Right atrium auricular region (tissue), 2 donors: Measurements from ENCODE around the gene ANKRD55. TPM values are rescaled to one million over a fixed set of nuclear protein-coding genes. Genes with fewer than 3 reads are reported as not detected.

Source experiments
- DNase-seq: peaks from one replicate; pipeline ENCODE4 v3.0.0-alpha.2; 2019; ENCODE audit warnings: low spot score
- H3K27ac ChIP-seq, 2 donors: fragments of 200-600 bp; sonication (generic); 1 replicate in 1 of 2; 2 replicates in 1 of 2; pipeline ENCODE4 v1.5.1; 2016 to 2019
- H3K27me3 ChIP-seq, 2 donors: fragments of 200-600 bp; sonication (generic); one replicate each; pipeline versions ENCODE4 v1.5.1 to v1.6.0; 2017 to 2019
- H3K36me3 ChIP-seq: fragments of 200-600 bp; sonication (generic); one replicate; pipeline ENCODE4 v1.5.1; 2016
- H3K4me1 ChIP-seq, 2 donors: fragments of 200-600 bp; sonication (generic); one replicate each; pipeline versions ENCODE4 v1.5.1 to v1.6.0; 2017 to 2019
- H3K4me3 ChIP-seq, 2 donors: fragments of 200-600 bp; sonication (generic); 1 replicate in 1 of 2; 2 replicates in 1 of 2; pipeline ENCODE4 v1.5.1; 2017 to 2019; ENCODE audit warnings: mild to moderate bottlenecking in 1 of 2, moderate library complexity in 1 of 2
- H3K9me3 ChIP-seq, 2 donors: fragments of 200-600 bp; sonication (generic); one replicate each; pipeline ENCODE4 v1.5.1; 2019
- CTCF ChIP-seq, 2 donors: fragments of 200-600 bp; sonication (generic); IDR thresholded peaks; one replicate each; pipeline ENCODE4 v1.5.1; 2019; ENCODE audit warnings: antibody characterized with exemption in 2 of 2
- total RNA-seq, 2 donors: library from RNA; depleted of rRNA; stranded (reverse); fragments of >200 nt; gene quantifications; one replicate each; pipeline ENCODE4 v1.1.0, GENCODE V29; 2016

Gene ANKRD55
- total RNA-seq, 2 donors from 2014 or later: 0.20 TPM; not detected in 1

GRCh38 chr5:56055287-56055686 lies 177.8 kb downstream of the ANKRD55 start:
- no peaks in the 10 kb centered on the region for H3K36me3 ChIP-seq
- no peak overlapping the region for H3K27ac ChIP-seq
- peaks cover 0 to 20% of the 10 kb centered on the region in 2 donors for H3K4me1 ChIP-seq
- H3K4me3 ChIP-seq: no peak overlapping the region
- TF ChIP-seq CTCF (IDR thresholded peaks at IDR 0.05): no peak
- DNase-seq: no peak
- H3K27me3 ChIP-seq: no peaks in the 10 kb centered on the region
- H3K9me3 ChIP-seq: no peaks in the 10 kb centered on the region

DNA sequence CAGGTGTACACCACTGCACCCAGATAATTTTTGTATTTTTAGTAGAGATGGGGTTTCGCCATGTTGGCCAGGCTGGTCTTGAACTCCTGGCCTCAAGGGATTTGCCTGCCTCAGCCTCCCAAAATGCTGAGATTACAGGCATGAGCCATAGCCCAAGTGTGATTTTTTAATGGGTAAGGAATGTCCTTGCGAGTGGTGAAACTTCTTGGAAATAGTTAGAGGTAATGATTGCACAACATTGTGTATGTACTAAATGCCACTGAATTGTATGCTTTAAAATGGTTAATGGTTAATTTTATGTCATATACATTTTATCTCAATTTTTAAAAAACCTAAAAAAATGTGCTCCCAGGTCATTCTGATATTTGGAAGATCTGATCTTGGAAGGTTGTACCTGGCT lies 178.5 kb downstream of the ANKRD55 start:
- no peak for TF ChIP-seq CTCF (IDR thresholded peaks at IDR 0.05)
- DNase-seq: no peak
- H3K36me3 ChIP-seq: no peaks in the 10 kb centered on the region
- H3K4me1 ChIP-seq: peaks cover 0 to 25% of the 10 kb centered on the region in 2 donors
- H3K27me3 ChIP-seq: no peaks in the 10 kb centered on the region
- H3K9me3 ChIP-seq: no peaks in the 10 kb centered on the region
- H3K27ac ChIP-seq: no peak overlapping the region
- H3K4me3 ChIP-seq: no peak overlapping the region

GRCh38 chr5:56053363-56053762 lies 179.8 kb downstream of the ANKRD55 start:
- peaks cover 0 to 20% of the 10 kb centered on the region in 2 donors for H3K4me1 ChIP-seq
- H3K27me3 ChIP-seq: no peaks in the 10 kb centered on the region
- no peak for TF ChIP-seq CTCF (IDR thresholded peaks at IDR 0.05)
- DNase-seq: no peak
- H3K27ac ChIP-seq: no peak overlapping the region
- no peaks in the 10 kb centered on the region for H3K9me3 ChIP-seq
- no peak overlapping the region for H3K4me3 ChIP-seq
- H3K36me3 ChIP-seq: no peaks in the 10 kb centered on the region

DNA sequence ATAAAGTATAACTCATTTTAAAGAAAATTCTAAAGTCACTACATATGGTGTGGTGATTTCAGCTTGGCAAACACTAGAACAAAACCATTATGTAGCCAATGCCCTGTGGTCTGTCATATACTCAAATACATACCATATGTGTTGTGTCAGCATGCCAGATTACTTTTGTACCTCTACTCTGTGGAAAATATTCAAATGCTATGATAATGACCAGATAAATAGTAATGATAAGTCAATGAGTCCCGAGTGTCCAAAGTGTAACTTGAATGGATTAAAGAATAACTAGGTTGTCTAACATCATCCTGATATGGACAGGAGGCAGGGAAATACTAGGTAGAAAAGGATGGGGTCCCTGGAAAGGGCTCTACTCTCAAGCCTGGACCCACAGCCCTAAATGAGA lies 180.4 kb downstream of the ANKRD55 start:
- Histone ChIP-seq H3K9me3 (no peaks in the 10 kb centered on the region), H3K27ac (no peak overlapping the region), H3K27me3 (no peaks in the 10 kb centered on the region), H3K36me3 (no peaks in the 10 kb centered on the region), H3K4me3 (no peak overlapping the region), H3K4me1 (peaks cover 0 to 16% of the 10 kb centered on the region in 2 donors)
- no peak for TF ChIP-seq CTCF (IDR thresholded peaks at IDR 0.05)
- no peak for DNase-seq

- Histone ChIP-seq H3K27me3 (no peaks in the 10 kb centered on the region), H3K36me3 (no peaks in the 10 kb centered on the region), H3K4me3 (no peak overlapping the region), H3K27ac (no peak overlapping the region), H3K9me3 (peaks cover 0 to 2% of the 10 kb centered on the region in 2 donors), H3K4me1 (peaks cover 0 to 16% of the 10 kb centered on the region in 2 donors)
- no peak for TF ChIP-seq CTCF (IDR thresholded peaks at IDR 0.05)
- DNase-seq: no peak
These were observed 182.4 kb downstream of the ANKRD55 start for GRCh38 chr5:56050551-56051255.

Other genes starting within 250 kb of the ANKRD55 start
- 100 to 1,000 TPM; 244 to 263 TPM for gene IL6ST, start 238.4 kb downstream of the ANKRD55 start, total RNA-seq